ENCODE data around the gene EEF1A1.

The EEF1A1 gene

GRCh38 chr6:73503027-73503772 lies 17.6 kb downstream of the EEF1A1 start:
- no peak for DNase-seq

- DNase-seq = no peak
These were observed 22.9 kb downstream of the EEF1A1 start for GRCh38 chr6:73497915-73498314.

- no peak for DNase-seq
These were observed 29.5 kb downstream of the EEF1A1 start for GRCh38 chr6:73491377-73491776.

- DNase-seq = no peak
These were observed 33.4 kb downstream of the EEF1A1 start for GRCh38 chr6:73487473-73487872.

DNA sequence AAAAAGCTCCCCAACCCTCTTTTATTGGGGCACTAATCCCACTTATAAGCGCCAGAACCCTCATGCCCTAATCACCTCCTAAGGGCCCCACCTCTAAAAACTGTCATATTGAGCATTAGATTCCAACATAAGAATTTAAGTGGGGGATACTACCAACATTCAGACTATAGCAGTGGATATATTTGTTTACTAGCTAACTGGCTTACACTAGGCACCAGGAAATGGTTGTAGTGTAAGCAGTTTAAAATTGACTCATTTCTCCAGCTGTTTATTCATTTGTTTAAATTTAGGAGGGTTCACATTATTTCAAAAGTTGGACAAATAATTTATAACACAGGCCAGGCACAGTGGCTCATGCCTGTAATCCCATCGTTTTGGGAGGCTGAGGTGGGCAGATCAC lies 36.4 kb downstream of the EEF1A1 start:
- no peak for DNase-seq

DNA sequence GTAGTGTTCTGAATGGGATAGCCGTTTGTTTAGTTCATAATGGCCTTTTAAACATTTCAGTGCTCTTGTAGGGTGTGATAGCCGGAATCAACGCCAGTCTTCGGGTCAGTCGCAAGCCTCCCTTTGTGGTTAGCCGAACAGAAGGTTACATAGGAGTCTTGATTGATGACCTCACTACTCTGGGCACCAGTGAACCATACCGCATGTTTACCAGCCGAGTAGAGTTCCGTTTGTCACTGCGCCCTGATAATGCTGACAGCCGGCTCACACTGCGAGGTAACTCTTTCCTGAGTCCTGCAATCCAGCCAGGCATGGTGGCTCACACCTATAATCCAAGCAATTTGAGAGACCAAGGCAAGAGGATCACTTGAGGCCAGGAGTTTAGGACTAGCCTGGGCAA lies 38.9 kb downstream of the EEF1A1 start:
- DNase-seq = no peak

GRCh38 chr6:73477407-73477806 lies 43.4 kb downstream of the EEF1A1 start:
- DNase-seq = no peak

GRCh38 chr6:73476723-73477122 lies 44.1 kb downstream of the EEF1A1 start:
- no peak for DNase-seq

- DNase-seq = no peak
These were observed 49.0 kb downstream of the EEF1A1 start for GRCh38 chr6:73471686-73472290.
